Colonic mucosa (tissue), 4 donors: ENCODE results near the gene DCLK1. TPM values are rescaled to one million over a fixed set of nuclear protein-coding genes. Genes with fewer than 3 reads are reported as not detected.

Experiments
- DNase-seq: peaks from one replicate; pipeline ENCODE4 v3.0.0-alpha.2; 2020
- H3K27ac ChIP-seq: fragments of 200-600 bp; one replicate; pipeline ENCODE4 v1.8.0; 2021
- H3K27me3 ChIP-seq: fragments of 200-600 bp; one replicate; pipeline ENCODE4 v1.8.0; 2021
- H3K36me3 ChIP-seq: fragments of 200-600 bp; one replicate; pipeline ENCODE4 v1.8.0; 2021
- H3K4me1 ChIP-seq: fragments of 200-600 bp; one replicate; pipeline ENCODE4 v1.8.0; 2021; ENCODE audit warnings: mild to moderate bottlenecking
- H3K4me3 ChIP-seq: fragments of 200-600 bp; one replicate; pipeline ENCODE4 v1.8.0; 2021
- H3K9ac ChIP-seq, 2 donors: one replicate each; pipeline ENCODE4 v1.7.0; 2013; ENCODE audit warnings: control low read depth in 2 of 2, low read depth in 2 of 2, low read length in 2 of 2
- H3K9me3 ChIP-seq: fragments of 200-600 bp; one replicate; pipeline ENCODE4 v1.8.0; 2021
- CTCF ChIP-seq: fragments of 200-600 bp; IDR thresholded peaks from one replicate; pipeline ENCODE4 v1.8.0; 2022; ENCODE audit warnings: antibody characterized with exemption, mild to moderate bottlenecking
- intact Hi-C: fragments of 100-400 bp; cut with DNase I; formaldehyde crosslinking; loops from one replicate; pipeline ENCODE4 v1.14.1; 2022
- total RNA-seq, 2 donors: library from RNA; stranded (reverse); fragmentation: NEBNext Ultra II Directional in 1 of 2; extraction: Animal tissue kit (Norgen Biotek cat#: 25700) in 1 of 2; gene quantifications; one replicate each; pipeline ENCODE4 v1.2.1, GENCODE V29; 2021
- donor health status: healthy.
- donor health status: DM: no; HTN: no; CAD: no.
- donor health status: DM: no; HTN: no; CAD: no.

Gene DCLK1
- total RNA-seq, 2 donors from 2014 or later = 1.5 to 5.0 TPM

GRCh38 chr13:35731471-35731870, 399.7 kb downstream of the DCLK1 start:
- no peak for DNase-seq
- no peak overlapping the region for H3K4me3 ChIP-seq
- no peaks in the 10 kb centered on the region for H3K9me3 ChIP-seq
- no peak overlapping the region for H3K9ac ChIP-seq
- no peaks in the 10 kb centered on the region for H3K27me3 ChIP-seq
- no peak for TF ChIP-seq CTCF
- no peaks in the 10 kb centered on the region for H3K36me3 ChIP-seq
- intact Hi-C loops = no loop called here
- H3K27ac ChIP-seq = no peak overlapping the region
- H3K4me1 ChIP-seq = no peaks in the 10 kb centered on the region

- Histone ChIP-seq H3K9me3 (no peaks in the 10 kb centered on the region), H3K9ac (no peak overlapping the region), H3K4me1 (no peaks in the 10 kb centered on the region), H3K36me3 (no peaks in the 10 kb centered on the region), H3K27me3 (no peaks in the 10 kb centered on the region), H3K27ac (no peak overlapping the region), H3K4me3 (no peak overlapping the region)
- DNase-seq = no peak
- intact Hi-C loops = no loop called here
- TF ChIP-seq CTCF = no peak
Measured at GRCh38 chr13:35729926-35730627, 401.1 kb downstream of the DCLK1 start.

- no peak overlapping the region for H3K9ac ChIP-seq
- H3K9me3 ChIP-seq = no peaks in the 10 kb centered on the region
- no peak for TF ChIP-seq CTCF
- no peaks in the 10 kb centered on the region for H3K36me3 ChIP-seq
- no peak overlapping the region for H3K4me3 ChIP-seq
- intact Hi-C loops = no loop called here
- H3K4me1 ChIP-seq = no peaks in the 10 kb centered on the region
- DNase-seq = no peak
- no peaks in the 10 kb centered on the region for H3K27me3 ChIP-seq
- H3K27ac ChIP-seq = no peak overlapping the region
Measured at GRCh38 chr13:35727881-35728280, 403.3 kb downstream of the DCLK1 start.

- no peaks in the 10 kb centered on the region for H3K9me3 ChIP-seq
- H3K9ac ChIP-seq = no peak overlapping the region
- intact Hi-C loops = no loop called here
- H3K36me3 ChIP-seq = no peaks in the 10 kb centered on the region
- H3K27me3 ChIP-seq = no peaks in the 10 kb centered on the region
- H3K4me3 ChIP-seq = no peak overlapping the region
- TF ChIP-seq CTCF = no peak
- H3K4me1 ChIP-seq = no peaks in the 10 kb centered on the region
- DNase-seq = no peak
- H3K27ac ChIP-seq = no peak overlapping the region
Measured at GRCh38 chr13:35724446-35724845, 406.7 kb downstream of the DCLK1 start.

- Histone ChIP-seq H3K4me3 (no peak overlapping the region), H3K9me3 (no peaks in the 10 kb centered on the region), H3K9ac (no peak overlapping the region), H3K27me3 (no peaks in the 10 kb centered on the region), H3K4me1 (no peaks in the 10 kb centered on the region), H3K36me3 (no peaks in the 10 kb centered on the region), H3K27ac (no peak overlapping the region)
- TF ChIP-seq CTCF = no peak
- intact Hi-C loops = no loop called here
- DNase-seq = no peak
Measured at GRCh38 chr13:35723821-35724220, 407.4 kb downstream of the DCLK1 start.
